ENCODE results near the gene GFRA1. TPM values are rescaled to one million over a fixed set of nuclear protein-coding genes. Genes with fewer than 3 reads are reported as not detected.

GFRA1 gene
- total and polyA plus RNA-seq, 2 experiments from 2014 or later = 1.7 to 5.0 TPM

GRCh38 chr10:116011929-116012328, 261.1 kb downstream of the GFRA1 start:
- Histone ChIP-seq H3K27me3 (no peaks in the 10 kb centered on the region), H3K27ac (no peak overlapping the region), H3K36me3 (no peaks in the 10 kb centered on the region), H3K4me1 (ENCODE audit: low read depth) (peaks cover 20% of the 10 kb centered on the region), H3K4me3 (no peak overlapping the region), H3K9me3 (ENCODE audit: low read depth) (no peaks in the 10 kb centered on the region)
- no peak for DNase-seq (ENCODE audit: low read depth in 1 of 2, low spot score in 1 of 2)
- no peak for TF ChIP-seq CTCF (IDR thresholded peaks at IDR 0.05; ENCODE audit: low read depth, low read length)

- TF ChIP-seq CTCF (IDR thresholded peaks at IDR 0.05; ENCODE audit: low read depth, low read length) = no peak
- Histone ChIP-seq H3K9me3 (ENCODE audit: low read depth) (no peaks in the 10 kb centered on the region), H3K36me3 (no peaks in the 10 kb centered on the region), H3K27me3 (no peaks in the 10 kb centered on the region), H3K4me3 (no peak overlapping the region), H3K4me1 (ENCODE audit: low read depth) (no peaks in the 10 kb centered on the region), H3K27ac (no peak overlapping the region)
- no peak for DNase-seq (ENCODE audit: low read depth in 1 of 2, low spot score in 1 of 2)
These were observed 265.6 kb downstream of the GFRA1 start for GRCh38 chr10:116007256-116007891.

Other genes with a start within 250 kb of the GFRA1 start
- not detected in 2 replicates for gene CCDC172, start 51.2 kb upstream of the GFRA1 start, total RNA-seq
- not detected in 2 replicates for gene CCDC172, start 51.2 kb upstream of the GFRA1 start, polyA plus RNA-seq
- not detected in 2 replicates for gene PNLIPRP3, start 154.6 kb upstream of the GFRA1 start, total RNA-seq
- not detected in 2 replicates for gene PNLIPRP3, start 154.6 kb upstream of the GFRA1 start, polyA plus RNA-seq

Measured in cardiac muscle cell (in vitro differentiated cells and primary cell).